Measurements from ENCODE around the gene YY1AP1.
"Not testable (repeated sequence)": the region's sequence is repeated elsewhere in the genome, so short reads cannot be mapped to it uniquely, and the experiment has no call there.

Gene YY1AP1

GRCh38 chr1:155688324-155689080, at the start of gene YY1AP1:
YY1AP1 (minus strand) TSS chr1:155688774; CDS start chr1:155680436, 8,338 bp downstream.
- DNase-seq (ENCODE audit: low spot score) = peak; percentile 91

DNA sequence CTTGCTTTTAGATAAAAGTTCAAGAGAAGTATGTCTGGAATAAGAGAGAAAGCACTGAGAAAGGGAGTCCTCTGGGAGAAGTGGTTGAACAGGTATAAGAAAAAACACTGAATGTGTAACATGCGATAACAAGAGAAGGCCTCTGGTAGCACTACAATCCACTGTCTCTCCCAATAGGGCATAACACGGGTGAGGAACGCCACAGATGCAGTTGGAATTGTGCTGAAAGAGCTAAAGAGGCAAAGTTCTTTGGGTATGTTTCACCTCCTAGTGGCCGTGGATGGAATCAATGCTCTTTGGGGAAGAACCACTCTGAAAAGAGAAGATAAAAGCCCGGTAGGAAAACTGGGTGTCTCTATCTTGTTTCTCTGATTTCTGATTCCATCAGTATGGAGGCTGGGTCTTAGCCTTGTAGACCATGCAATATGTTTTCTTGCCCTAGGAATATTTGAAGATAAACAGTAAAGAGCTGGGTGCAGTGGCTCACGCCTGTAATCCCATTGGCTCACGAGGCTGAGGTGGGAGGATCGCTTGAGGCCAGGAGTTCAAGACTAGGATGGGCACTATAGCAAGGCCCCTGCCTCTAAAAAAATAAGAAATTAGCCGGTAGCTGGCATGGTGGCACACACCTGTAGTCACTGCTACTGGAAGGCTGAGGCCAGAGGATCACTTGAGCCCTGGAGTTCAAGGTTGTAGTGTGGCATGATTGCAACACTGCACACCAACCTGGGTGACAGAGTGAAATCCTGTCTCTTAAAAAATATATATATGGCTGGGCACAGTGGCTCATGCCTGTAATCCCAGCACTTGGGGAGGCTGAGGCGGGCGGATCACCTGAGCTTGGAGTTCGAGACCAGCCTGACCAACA, 40.7 kb upstream of the YY1AP1 start:
- DNase-seq (ENCODE audit: low spot score) = peak; percentile 84

- DNase-seq (ENCODE audit: low spot score) = no peak
These were observed 36.6 kb upstream of the YY1AP1 start for GRCh38 chr1:155725142-155725541.

GRCh38 chr1:155719703-155720102, 31.1 kb upstream of the YY1AP1 start:
- DNase-seq (ENCODE audit: low spot score) = no peak

GRCh38 chr1:155718524-155719115, 30.0 kb upstream of the YY1AP1 start:
- DNase-seq (ENCODE audit: low spot score) = peak; percentile 58

DNA sequence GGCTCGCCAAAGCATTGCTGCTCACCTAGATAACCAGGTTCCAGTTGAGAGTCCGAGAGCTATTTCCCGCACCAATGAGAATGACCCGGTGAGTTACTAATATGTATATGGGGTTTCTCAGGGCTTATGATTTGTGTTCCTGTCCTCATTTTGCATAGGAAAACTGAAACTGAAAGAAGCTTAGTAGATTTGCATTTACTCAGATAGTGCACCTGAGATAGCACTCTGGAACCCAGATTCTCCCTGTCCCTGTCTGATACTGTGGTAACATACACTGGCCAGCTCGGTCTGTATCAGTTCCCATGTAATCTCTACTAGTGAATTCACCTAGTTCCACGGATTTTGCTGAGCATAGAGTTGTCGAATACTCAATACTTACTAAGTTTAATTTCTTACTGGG, 28.5 kb upstream of the YY1AP1 start:
- DNase-seq (ENCODE audit: low spot score) = no peak

DNA sequence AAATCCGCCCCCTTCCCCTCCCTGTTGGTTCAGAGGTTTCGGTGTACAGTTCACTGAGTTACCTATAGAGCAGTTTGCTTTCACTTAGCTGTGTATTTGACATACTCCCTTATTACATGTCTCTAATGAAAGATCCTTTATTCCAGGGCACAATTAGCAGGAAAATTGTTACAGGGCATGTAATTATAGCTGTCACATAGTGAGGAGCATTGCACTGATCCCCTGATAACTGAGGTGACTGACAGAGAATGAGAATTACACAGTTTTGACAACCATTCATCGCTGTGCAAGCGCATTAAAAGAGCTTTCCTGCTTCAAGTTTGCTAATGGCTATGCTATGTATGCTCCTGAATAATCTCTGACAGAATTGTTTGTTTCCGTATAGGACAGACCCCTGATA, 27.2 kb upstream of the YY1AP1 start:
- DNase-seq (ENCODE audit: low spot score) = no peak

DNA sequence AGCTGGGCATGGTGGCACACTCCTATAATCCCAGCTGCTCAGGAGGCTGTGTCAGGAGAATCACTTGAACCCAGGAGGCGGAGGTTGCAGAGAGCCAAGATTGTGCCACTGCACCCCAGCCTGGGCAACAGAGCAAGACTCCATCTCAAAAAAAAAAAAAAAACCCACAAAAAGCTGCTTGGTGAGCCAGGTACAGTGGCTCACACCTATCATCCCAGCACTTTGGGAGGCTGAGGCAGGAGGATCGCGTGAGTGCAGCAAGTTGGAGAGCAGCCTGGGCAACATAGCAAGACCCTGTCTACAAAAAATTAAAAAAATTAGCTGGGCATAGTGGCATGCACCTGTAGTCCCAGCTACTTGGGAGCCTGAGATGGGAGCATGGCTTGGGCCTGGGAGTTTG, 26.5 kb upstream of the YY1AP1 start:
- not testable (repeated sequence) for DNase-seq (ENCODE audit: low spot score)

- peak; percentile 28 for DNase-seq (ENCODE audit: low spot score)
These were observed 24.5 kb upstream of the YY1AP1 start for GRCh38 chr1:155713075-155713474.

- not testable (repeated sequence) for DNase-seq (ENCODE audit: low spot score)
These were observed 24.1 kb upstream of the YY1AP1 start for GRCh38 chr1:155712636-155713035.

GRCh38 chr1:155711457-155711856, 22.9 kb upstream of the YY1AP1 start:
- DNase-seq (ENCODE audit: low spot score) = not testable (repeated sequence)

DNA sequence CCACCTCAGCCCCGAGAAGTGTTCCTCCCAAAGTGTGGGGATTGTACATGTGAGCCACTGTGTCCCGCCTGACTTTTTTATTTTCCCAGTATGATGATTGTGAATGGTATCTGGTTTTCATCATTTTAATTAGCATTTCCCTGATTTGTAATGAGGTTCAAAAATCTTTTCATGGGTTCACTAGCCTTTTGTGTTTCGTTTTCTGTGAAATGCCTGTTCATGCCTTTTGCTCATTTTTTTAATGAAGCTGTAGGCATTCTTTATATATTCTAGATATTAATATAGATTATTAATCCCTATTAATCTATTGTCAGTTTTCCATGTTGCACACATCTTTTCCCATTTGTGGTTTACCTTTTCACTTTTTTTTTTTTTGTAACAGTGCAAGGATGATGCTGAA, 20.8 kb upstream of the YY1AP1 start:
- DNase-seq (ENCODE audit: low spot score) = no peak

DNA sequence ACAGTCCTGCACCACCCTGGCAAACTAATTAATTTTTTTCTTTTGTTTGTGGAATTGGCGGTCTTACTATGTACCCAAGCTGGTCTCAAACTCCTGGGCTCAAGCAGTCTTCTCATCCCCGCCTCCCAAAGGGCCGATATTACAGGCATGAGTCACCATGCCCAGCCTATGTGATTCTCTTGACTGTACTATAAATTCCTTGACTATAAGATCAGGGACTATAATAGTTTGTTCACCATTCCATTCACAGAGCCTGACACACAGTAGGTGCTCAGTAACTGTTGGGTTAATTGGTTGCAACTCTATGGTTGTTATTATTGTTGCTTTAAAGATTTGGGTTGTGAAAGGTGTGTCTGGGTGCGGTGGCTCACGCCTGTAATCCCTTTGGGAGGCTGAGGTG, 17.6 kb upstream of the YY1AP1 start:
- DNase-seq (ENCODE audit: low spot score) = no peak

- not testable (repeated sequence) for DNase-seq (ENCODE audit: low spot score)
These were observed 15.8 kb upstream of the YY1AP1 start for GRCh38 chr1:155704414-155704813.

GRCh38 chr1:155703216-155703615, 14.6 kb upstream of the YY1AP1 start:
- no peak for DNase-seq (ENCODE audit: low spot score)

DNA sequence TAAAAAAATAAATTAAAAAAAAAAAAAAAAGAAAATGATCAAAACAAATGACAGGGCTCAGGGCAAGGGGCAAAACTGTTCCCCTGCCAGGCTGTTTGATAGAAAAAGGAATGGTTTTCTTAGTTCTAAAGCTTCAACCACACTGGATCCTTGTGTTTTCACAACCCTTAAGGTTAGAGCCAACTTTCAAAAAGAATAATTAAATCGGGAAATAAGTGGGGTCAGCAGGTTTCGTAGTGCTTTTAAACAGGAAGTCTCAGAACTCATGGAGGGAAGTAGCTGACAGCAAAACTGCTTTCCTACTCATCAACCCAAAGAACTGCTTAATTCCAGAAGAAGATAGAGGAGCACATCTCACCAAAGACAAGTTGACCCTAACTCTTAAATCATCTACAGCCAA, 13.1 kb upstream of the YY1AP1 start:
- DNase-seq (ENCODE audit: low spot score) = not testable (repeated sequence)

GRCh38 chr1:155699062-155699461, 10.5 kb upstream of the YY1AP1 start:
- DNase-seq (ENCODE audit: low spot score) = not testable (repeated sequence)

DNA sequence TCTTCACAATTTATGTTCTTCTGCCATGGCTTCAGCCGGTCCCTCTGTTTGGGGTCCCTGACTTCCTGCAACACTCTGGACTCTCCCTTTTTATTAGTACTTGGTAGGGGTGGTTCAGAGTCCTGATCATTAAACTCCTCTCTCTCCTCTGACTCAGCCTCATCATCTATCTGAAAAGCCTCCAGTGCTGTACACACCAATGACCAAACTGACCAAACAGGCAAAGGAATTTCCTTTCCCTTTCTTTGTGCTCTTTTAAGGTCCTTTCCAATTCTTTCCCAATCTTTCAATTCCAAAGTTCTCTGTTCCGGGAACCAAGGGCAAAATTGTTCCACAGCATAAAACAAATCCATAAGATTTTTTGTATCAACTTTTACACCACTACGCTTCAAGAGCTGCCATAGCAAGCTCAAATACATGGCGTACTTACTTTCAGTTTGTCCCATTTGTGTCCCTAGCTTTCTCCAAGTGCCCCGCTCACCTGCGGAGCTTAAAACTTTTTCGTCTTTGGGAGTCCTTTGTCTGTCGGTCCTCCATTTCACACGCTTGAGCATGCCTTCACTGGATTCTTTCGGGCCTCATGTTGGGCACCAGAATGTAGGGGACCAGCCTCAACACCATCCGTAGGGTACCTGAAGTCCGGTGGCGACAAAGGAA, 9.9 kb upstream of the YY1AP1 start:
- DNase-seq (ENCODE audit: low spot score) = no peak

DNA sequence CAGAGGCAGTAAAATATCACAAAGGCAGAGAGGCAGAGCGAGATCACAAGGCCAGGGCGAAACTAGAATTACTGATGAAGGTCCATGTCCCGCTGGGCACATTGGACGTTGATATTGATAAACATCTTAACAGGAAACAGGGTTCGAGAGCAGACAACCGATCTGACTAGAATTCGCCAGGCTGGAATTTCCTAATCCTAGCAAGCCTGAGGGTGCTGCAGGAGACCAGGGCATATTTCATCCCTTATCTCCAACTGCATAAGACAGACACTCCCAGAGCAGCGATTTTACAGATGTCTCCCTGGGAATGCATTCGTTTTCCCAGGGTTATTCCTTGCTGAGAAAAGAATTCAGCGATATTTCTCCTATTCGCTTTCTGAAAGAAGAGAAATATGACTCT, 9.0 kb upstream of the YY1AP1 start:
- DNase-seq (ENCODE audit: low spot score) = not testable (repeated sequence)

DNA sequence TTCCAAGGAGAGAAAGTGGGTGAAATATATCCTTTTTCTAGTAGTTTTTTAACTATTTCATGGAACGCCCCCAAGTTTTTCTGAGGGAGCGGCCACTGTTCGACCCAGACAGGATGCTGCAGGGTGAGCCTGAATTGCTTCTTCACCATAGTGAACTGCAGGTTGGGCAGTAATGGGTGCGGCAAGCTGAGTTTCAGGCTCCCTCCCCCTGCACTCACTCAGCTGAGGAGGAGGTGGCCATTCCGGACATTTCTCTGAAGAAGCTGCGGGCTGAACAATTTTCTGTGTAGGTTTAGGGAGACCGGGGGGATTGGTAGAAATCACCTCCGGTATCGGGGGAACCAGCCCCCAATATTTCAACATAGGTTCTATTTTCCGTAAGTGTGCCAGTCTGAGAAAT, 8.5 kb upstream of the YY1AP1 start:
- DNase-seq (ENCODE audit: low spot score) = no peak

- no peak for DNase-seq (ENCODE audit: low spot score)
These were observed 8.0 kb upstream of the YY1AP1 start for GRCh38 chr1:155696524-155696923.

- DNase-seq (ENCODE audit: low spot score) = no peak
These were observed 7.0 kb upstream of the YY1AP1 start for GRCh38 chr1:155695608-155696007.
